Measurements from ENCODE around the gene ATXN1. TPM values are rescaled to one million over a fixed set of nuclear protein-coding genes. Genes with fewer than 3 reads are reported as not detected.

The ATXN1 gene
- total and polyA plus RNA-seq, 2 of the 13 experiments (the other 11 are each of a cell fraction or from before 2014, with no cell fraction given): 20.7 to 39.5 TPM

DNA sequence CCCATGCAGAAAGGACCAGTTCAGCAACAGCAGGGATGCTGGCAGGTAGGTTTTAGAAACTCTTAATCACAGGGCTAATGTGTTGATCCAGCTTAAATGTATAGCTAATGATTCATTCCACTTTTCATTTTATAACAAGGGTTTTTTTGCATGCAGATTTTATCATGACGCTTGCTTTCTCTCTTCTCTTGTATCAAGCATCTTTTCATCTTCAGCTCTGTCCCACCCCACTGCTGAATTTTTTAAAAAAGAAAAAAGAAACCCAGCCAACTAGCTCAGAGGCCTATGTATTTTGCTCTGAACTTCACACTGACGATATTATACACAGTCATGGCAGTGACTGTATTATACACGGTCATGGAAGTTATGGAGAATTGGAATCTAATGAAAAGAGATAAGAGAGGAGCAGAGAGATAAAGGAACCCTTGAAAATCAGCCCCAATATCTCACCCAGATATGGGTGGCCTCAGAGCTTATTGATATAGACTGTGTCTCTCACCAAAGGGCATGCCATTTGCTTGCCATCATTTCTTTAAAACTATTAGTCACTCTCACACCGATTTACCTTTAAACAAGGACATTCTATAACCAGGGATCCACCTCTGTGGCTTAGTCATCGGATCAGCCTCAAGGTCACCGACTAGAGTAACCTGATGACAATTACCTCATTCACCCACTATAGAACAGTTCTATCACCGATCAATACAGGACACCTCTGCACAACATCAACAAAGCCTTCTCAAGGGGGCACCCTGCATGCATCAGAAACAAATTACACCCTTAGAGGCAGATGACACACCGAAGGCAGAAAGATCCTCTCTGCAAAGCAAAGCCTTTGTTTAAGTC is 222.0 kb downstream of the ATXN1 start (continued):
- TF ChIP-seq ZNF530 (CRISPR knock-in tag; IDR thresholded peaks at IDR 0.05; ENCODE audit: low read depth) (no peak), MYNN (CRISPR knock-in tag; IDR thresholded peaks at IDR 0.05; ENCODE audit: low read depth) (no peak), SMC3 (IDR thresholded peaks at IDR 0.05; ENCODE audit: low read length) (no peak), ZNF773 (CRISPR knock-in tag; IDR thresholded peaks at IDR 0.05; ENCODE audit: borderline replicate concordance) (no peak), NR3C1 (CRISPR knock-in tag; IDR thresholded peaks at IDR 0.05) (no peak), CEBPB (IDR thresholded peaks at IDR 0.05; ENCODE audit: borderline replicate concordance, low read depth, low read length) (peak; percentile 44; the same call in 1 of the 2 replicates), DNMT3B (CRISPR knock-in tag; conservative IDR thresholded peaks at IDR 0.05) (0 out of 2 replicates have a peak, but pooled peaks have one; percentile 22), MTA3 (CRISPR knock-in tag; IDR thresholded peaks at IDR 0.05) (no peak), TARDBP (CRISPR knock-in tag; IDR thresholded peaks at IDR 0.05) (peak; percentile 43; the same call in 1 of the 2 replicates), HES4 (CRISPR knock-in tag; IDR thresholded peaks at IDR 0.05; ENCODE audit: borderline replicate concordance) (no peak), ZNF577 (CRISPR knock-in tag; IDR thresholded peaks at IDR 0.05; ENCODE audit: borderline replicate concordance, low read depth) (no peak), GABPB1 (CRISPR knock-in tag; IDR thresholded peaks at IDR 0.05) (no peak), TSC22D2 (CRISPR knock-in tag; IDR thresholded peaks at IDR 0.05; ENCODE audit: borderline replicate concordance) (no peak), REXO4 (CRISPR knock-in tag; IDR thresholded peaks at IDR 0.05; ENCODE audit: borderline replicate concordance) (no peak), WIZ (CRISPR knock-in tag; IDR thresholded peaks at IDR 0.05) (no peak), ZBTB7B (CRISPR knock-in tag; IDR thresholded peaks at IDR 0.05) (peak; percentile 81), TOPORS (CRISPR knock-in tag; IDR thresholded peaks at IDR 0.05) (no peak), HOXA3 (CRISPR knock-in tag; IDR thresholded peaks at IDR 0.05) (peak; percentile 60; the same call in 1 of the 2 replicates), ZNF552 (CRISPR knock-in tag; IDR thresholded peaks at IDR 0.05; ENCODE audit: borderline replicate concordance) (no peak)
- TF ChIP-seq, protein P1, sequence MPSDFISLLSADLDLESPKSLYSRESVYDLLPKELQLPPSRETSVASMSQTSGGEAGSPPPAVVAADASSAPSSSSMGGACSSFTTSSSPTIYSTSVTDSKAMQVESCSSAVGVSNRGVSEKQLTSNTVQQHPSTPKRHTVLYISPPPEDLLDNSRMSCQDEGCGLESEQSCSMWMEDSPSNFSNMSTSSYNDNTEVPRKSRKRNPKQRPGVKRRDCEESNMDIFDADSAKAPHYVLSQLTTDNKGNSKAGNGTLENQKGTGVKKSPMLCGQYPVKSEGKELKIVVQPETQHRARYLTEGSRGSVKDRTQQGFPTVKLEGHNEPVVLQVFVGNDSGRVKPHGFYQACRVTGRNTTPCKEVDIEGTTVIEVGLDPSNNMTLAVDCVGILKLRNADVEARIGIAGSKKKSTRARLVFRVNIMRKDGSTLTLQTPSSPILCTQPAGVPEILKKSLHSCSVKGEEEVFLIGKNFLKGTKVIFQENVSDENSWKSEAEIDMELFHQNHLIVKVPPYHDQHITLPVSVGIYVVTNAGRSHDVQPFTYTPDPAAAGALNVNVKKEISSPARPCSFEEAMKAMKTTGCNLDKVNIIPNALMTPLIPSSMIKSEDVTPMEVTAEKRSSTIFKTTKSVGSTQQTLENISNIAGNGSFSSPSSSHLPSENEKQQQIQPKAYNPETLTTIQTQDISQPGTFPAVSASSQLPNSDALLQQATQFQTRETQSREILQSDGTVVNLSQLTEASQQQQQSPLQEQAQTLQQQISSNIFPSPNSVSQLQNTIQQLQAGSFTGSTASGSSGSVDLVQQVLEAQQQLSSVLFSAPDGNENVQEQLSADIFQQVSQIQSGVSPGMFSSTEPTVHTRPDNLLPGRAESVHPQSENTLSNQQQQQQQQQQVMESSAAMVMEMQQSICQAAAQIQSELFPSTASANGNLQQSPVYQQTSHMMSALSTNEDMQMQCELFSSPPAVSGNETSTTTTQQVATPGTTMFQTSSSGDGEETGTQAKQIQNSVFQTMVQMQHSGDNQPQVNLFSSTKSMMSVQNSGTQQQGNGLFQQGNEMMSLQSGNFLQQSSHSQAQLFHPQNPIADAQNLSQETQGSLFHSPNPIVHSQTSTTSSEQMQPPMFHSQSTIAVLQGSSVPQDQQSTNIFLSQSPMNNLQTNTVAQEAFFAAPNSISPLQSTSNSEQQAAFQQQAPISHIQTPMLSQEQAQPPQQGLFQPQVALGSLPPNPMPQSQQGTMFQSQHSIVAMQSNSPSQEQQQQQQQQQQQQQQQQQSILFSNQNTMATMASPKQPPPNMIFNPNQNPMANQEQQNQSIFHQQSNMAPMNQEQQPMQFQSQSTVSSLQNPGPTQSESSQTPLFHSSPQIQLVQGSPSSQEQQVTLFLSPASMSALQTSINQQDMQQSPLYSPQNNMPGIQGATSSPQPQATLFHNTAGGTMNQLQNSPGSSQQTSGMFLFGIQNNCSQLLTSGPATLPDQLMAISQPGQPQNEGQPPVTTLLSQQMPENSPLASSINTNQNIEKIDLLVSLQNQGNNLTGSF (CRISPR knock-in tag; IDR thresholded peaks at IDR 0.05): no peak
- TF ChIP-seq, protein P2, sequence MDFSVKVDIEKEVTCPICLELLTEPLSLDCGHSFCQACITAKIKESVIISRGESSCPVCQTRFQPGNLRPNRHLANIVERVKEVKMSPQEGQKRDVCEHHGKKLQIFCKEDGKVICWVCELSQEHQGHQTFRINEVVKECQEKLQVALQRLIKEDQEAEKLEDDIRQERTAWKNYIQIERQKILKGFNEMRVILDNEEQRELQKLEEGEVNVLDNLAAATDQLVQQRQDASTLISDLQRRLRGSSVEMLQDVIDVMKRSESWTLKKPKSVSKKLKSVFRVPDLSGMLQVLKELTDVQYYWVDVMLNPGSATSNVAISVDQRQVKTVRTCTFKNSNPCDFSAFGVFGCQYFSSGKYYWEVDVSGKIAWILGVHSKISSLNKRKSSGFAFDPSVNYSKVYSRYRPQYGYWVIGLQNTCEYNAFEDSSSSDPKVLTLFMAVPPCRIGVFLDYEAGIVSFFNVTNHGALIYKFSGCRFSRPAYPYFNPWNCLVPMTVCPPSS (IDR thresholded peaks at IDR 0.05): no peak
- TF ChIP-seq, protein P3, sequence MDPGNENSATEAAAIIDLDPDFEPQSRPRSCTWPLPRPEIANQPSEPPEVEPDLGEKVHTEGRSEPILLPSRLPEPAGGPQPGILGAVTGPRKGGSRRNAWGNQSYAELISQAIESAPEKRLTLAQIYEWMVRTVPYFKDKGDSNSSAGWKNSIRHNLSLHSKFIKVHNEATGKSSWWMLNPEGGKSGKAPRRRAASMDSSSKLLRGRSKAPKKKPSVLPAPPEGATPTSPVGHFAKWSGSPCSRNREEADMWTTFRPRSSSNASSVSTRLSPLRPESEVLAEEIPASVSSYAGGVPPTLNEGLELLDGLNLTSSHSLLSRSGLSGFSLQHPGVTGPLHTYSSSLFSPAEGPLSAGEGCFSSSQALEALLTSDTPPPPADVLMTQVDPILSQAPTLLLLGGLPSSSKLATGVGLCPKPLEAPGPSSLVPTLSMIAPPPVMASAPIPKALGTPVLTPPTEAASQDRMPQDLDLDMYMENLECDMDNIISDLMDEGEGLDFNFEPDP (CRISPR knock-in tag; conservative IDR thresholded peaks at IDR 0.05): no peak
